ENCODE results near the gene SIRPG.

DNA sequence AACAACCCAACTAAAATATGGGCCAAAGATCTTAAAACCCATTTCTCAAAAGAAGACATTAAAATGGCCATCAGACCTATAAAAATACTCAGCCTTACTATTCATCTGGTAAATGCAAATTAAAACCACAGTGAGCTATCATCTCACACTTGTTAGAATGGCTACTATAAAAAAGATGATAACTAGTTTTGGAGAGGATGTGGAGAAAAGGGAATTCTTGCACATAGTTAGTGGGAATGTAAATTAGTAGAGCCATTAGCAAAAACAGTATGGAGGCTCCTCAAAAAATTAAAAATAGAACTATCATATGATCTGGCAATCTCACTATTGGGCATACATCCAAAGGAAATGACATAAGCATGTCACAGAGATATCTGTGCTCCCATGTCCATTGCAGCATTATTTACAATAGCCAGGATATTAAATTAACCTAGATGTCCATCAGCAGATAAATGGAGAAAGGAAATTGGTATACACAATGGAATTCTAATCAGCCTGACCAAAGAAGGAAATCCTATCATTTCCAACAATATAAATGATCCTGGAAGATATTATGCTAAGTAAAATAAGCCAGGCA is 40.6 kb downstream of the SIRPG start:
- TF ChIP-seq, protein P1, sequence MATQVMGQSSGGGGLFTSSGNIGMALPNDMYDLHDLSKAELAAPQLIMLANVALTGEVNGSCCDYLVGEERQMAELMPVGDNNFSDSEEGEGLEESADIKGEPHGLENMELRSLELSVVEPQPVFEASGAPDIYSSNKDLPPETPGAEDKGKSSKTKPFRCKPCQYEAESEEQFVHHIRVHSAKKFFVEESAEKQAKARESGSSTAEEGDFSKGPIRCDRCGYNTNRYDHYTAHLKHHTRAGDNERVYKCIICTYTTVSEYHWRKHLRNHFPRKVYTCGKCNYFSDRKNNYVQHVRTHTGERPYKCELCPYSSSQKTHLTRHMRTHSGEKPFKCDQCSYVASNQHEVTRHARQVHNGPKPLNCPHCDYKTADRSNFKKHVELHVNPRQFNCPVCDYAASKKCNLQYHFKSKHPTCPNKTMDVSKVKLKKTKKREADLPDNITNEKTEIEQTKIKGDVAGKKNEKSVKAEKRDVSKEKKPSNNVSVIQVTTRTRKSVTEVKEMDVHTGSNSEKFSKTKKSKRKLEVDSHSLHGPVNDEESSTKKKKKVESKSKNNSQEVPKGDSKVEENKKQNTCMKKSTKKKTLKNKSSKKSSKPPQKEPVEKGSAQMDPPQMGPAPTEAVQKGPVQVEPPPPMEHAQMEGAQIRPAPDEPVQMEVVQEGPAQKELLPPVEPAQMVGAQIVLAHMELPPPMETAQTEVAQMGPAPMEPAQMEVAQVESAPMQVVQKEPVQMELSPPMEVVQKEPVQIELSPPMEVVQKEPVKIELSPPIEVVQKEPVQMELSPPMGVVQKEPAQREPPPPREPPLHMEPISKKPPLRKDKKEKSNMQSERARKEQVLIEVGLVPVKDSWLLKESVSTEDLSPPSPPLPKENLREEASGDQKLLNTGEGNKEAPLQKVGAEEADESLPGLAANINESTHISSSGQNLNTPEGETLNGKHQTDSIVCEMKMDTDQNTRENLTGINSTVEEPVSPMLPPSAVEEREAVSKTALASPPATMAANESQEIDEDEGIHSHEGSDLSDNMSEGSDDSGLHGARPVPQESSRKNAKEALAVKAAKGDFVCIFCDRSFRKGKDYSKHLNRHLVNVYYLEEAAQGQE (IDR thresholded peaks at IDR 0.05; ENCODE audit: insufficient read depth in 1 of 2, low read depth in 2 of 2, low read length in 2 of 2), result 0 out of 4 replicates have a peak, but pooled peaks of 1 of the 2 experiments have one; percentile 25
- no peak for TF ChIP-seq POLR2AphosphoS5 (IDR thresholded peaks at IDR 0.05; ENCODE audit: low read depth, low read length)
- TF ChIP-seq FOXP2 (optimal IDR thresholded peaks at IDR 0.05; ENCODE audit: borderline replicate concordance, extremely low read depth, extremely low read length, insufficient read depth), result no peak

Data from PFSK-1 (cell line).